ENCODE results near the gene IFITM5.

IFITM5 gene

DNA sequence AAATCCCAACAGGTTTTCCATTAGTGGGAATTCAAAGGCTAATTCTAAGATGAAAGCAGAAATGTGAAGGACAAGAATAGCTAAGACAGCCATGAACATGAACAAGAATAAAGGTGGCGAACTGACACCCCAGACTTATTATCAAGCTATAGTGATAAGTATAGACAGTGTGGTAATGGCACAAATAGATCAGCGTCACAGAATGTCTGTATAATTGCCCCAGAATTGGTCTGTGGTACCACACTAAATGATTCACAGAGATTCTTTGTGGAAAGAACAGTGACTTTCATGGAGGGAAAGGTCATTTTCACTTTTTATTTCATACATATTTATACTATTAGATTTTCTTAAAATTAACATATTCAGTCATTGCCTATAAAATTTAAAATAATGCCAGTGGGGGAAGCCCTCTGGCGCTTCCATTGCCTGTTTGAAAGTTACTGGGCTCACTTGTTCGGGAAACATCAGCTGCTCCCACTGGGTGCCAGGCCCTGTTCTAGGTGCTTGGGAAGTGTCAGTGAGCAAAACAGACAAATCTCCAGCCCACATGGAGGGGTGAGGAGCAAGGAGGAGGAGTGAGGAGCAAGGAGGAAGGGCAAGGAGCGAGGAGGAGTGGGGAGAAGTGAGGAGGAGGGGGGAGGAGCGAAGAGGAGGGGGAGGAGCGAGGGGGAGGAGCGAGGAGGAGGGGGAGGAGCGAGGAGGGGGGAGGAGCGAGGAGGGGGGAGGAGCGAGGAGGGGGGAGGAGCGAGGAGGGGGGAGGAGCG, 32.5 kb downstream of the IFITM5 start:
- DNase-seq (ENCODE audit: low read depth in 2 of 2) = no peak

GRCh38 chr11:261624-262023, 37.7 kb downstream of the IFITM5 start:
- DNase-seq (ENCODE audit: low read depth in 2 of 2) = no peak

DNA sequence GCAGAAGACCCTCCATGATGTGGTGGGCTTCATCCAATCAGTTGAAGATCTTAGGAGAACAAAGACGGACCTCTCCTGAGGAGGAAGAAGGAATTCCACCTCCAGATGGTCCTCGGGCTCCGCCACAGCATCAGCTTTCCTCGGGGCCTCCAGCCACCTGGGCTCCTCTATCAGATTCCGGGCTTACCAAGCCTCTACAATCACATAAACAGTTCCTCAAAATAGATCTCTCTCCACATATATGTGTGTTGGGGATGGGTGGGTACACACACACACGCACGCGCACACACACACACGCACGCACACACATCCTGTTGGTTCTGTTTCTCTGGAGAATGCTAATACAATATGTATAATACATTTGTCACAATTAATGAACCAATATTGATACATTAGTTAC, 39.9 kb downstream of the IFITM5 start:
- DNase-seq (ENCODE audit: low read depth in 2 of 2) = no peak

GRCh38 chr11:257766-258493, 41.4 kb downstream of the IFITM5 start:
- no peak for DNase-seq (ENCODE audit: low read depth in 2 of 2)

GRCh38 chr11:256952-257737, 42.2 kb downstream of the IFITM5 start:
- no peak for DNase-seq (ENCODE audit: low read depth in 2 of 2)

DNA sequence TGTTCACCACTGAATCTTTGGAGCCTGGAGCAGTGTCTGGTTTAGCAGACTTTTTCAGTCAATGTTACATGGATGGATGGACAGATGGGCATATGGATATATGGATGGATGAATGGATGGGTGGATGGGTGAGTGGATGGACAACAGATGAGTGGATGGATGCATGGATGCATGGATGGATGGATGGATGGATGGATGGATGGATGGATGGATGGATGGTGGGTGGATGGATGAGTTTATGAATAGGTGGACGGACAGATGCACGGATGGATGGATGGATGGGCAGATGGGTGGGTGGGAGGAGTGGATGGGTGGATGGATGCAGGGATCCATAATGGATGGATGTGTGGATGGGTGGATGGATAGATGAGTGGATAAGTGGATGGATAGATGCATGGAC, 43.5 kb downstream of the IFITM5 start:
- no peak for DNase-seq (ENCODE audit: low read depth in 2 of 2)

GRCh38 chr11:255176-255575, 44.1 kb downstream of the IFITM5 start:
- DNase-seq (ENCODE audit: low read depth in 2 of 2) = no peak

GRCh38 chr11:253886-254270, 45.4 kb downstream of the IFITM5 start:
- DNase-seq (ENCODE audit: low read depth in 2 of 2) = no peak

DNA sequence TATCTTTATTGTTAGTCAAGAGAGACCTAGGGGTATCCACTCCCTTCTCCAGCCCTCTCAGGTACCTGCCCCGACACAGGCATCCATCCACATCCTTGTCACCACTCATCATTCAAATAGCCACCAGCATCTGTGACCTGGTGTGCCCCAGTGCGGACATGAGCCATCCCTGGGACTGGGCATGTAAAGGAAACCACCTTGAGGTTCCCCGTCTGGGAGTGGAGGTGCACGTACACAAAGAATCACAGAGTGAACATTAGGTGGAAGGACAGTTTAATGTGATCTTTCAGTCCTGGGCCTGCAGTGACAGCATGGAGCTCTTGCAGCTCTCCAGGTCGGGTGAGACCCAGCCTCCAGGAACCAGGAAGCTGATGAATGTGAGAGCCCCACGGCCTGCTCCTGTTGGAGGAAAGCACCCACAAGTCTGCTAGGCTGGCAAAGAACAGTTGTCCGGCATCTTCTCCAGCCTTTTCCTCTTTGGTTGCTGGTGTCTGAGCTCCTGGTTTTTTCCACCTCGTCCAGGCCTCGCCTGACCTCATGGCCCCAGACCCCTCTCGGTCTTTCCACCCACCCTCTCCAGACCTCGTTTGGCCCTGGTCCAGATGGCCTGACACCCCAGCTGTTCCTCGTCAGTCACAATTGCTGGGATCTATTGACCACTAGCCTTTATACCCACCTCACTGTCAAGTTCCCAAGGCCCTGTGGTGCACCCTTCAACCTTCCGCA, 46.0 kb downstream of the IFITM5 start:
- no peak for DNase-seq (ENCODE audit: low read depth in 2 of 2)

DNA sequence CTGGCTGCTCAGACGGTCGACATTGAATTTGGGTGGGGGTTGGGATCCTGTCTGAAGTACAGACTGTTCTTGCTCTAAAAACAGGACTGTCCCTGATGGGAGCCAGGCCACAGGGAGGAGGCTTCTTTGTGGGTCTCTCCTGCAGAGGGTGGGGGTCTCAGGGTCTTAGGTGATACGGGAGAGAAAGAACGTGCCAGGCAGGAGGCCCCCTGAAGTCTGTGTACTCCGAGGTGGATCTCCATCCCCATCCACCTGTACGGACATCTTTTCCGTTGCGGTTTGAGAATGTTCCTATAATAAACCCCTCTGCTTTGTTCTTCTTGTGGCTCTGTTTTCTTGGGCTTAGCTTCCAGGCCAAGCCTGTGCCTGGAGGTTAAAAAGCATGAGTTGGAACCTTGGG, 46.7 kb downstream of the IFITM5 start:
- no peak for DNase-seq (ENCODE audit: low read depth in 2 of 2)

DNA sequence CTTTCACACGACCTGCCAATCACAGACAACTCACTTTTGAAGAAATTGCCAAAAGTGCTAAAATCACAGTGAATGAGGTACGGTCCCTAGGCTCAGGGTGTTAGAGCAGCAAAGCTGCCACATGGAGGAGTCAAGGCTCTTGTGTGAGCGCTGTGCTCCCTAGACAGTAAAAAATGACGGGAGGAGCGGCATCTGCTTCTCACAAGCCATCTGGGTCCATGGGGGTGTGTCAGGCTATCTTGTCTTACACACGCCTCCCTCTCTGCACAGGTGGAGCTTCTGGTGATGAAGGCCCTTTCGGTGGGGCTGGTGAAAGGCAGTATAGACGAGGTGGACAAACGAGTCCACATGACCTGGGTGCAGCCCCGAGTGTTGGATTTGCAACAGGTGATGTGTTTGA, 47.8 kb downstream of the IFITM5 start:
- DNase-seq (ENCODE audit: low read depth in 2 of 2) = no peak

GRCh38 chr11:250740-251299, 48.5 kb downstream of the IFITM5 start:
- peak; percentile 51 to 75 for DNase-seq (ENCODE audit: low read depth in 2 of 2)

DNA sequence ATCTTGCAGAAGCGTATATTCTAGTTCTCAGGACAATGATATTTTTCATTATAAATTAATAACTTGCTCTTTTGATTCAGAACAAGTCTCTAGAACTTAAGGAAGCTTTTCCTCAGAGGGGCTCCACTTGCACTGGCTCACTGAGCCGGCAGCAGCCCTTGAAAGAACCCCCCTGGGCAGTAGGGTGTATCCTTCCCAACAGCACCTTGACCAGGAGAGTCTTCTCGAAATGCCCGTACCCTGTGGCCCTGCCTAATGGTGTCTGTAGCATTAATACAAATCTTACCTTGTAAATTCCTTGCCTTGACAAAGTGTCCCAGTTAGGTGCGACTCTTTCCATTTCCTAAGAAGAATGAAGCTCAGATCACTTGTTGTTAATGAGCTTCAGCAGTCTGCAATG, 49.1 kb downstream of the IFITM5 start:
- no peak for DNase-seq (ENCODE audit: low read depth in 2 of 2)

DNA sequence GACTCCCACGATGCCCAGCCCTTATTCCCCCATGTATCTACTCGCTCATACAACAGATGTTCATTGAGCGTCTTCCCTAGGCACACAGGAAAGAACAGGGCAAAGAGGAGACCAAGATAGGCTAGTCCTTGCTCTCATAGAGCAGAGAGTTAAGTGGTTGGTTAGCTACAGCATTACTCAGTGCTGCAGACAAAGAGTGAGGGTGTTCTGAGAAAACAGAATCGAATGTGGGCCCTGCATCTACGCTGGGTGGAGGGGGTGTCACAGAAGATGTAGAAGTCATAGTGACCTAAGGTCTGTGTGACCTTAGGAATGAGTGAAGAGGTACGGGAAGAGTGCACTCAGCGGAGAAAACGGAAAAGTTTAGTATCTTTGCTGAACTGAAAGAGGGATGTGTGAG, 50.3 kb downstream of the IFITM5 start:
- no peak for DNase-seq (ENCODE audit: low read depth in 2 of 2)
